Raji (cell line): ENCODE data around the gene RNF114.

Experiments used
- POLR2A ChIP-seq: IDR thresholded peaks from 2 replicates; pipeline ENCODE4 v1.6.1; 2011; ENCODE audit warnings: low read depth, low read length, control low read depth; ENCODE audit not compliant: insufficient read depth

Gene RNF114

DNA sequence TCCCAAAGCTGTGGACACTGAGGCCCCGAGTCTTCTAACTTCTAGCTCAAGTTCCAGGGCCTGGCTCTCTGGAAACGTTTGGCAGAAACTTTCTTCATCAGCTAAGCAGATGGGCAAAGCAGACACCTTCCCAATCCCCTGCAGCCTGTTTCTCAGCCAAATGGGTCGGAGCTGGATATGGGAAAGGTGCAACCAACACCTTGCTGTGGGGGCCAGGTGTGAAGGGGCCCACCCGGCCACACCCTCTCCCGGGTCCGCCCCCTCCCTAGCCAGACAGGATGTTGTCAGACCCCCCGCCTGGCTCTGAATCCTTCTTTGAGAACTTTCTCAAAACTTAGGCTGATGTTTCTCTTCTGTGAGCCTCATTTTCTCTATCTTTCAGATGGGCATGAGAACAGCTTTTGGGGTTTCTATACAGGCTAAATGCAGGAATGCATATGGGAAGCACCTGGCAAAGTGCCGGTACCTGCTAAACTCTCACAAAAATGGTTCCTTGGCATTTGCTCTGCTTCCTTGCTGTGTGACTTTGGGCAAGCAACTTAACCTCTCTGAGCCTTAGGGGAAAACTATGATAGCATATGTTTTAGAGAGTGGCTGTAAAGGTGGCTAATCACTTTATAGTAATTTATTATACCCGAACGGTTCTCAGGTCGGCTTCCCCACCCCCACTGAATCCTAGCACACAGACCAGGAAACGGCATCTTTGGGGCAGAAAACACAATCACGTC lies 48.4 kb downstream of the RNF114 start:
- no peak for TF ChIP-seq POLR2A

DNA sequence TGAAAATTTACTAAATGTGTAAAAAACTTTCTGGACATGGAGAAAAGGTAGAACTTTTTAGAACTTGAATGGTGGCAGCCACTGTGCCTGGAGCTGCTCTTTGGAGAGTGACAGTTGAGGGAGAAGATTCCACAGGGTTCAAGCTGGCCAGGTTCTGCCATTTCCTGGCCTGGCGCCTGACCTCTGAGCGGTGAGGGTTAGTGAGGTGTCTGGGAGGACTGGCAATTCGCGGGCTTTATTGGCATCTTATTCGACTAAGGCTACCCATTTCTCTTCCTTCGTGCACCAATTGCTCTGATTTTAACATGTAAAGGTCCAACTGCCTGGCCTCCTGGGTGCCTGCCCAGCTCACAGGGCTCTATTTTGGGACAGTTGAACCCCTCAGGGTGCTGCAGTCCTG lies 49.0 kb downstream of the RNF114 start:
- TF ChIP-seq POLR2A: no peak

- TF ChIP-seq POLR2A: no peak
These were observed 49.4 kb downstream of the RNF114 start for GRCh38 chr20:49985617-49986016.

DNA sequence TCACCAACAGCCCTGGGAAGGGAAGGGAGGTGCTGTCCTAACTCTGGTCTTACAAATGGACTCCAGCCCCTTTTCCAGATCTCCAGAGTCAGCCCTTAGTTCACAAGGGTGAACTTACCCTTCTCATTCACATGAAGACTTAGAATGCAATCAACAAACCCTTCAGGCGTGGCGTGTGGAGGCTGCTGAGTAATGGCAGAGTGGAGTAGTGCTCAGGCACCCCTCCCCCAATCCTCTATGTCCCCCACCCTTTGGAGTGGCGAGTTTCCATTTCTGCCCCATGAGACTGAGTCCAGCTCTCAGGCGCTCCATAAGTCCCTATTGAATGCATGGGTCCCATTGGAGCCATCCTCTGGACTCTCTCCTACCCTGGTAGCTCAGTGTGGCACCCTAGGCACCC lies 49.9 kb downstream of the RNF114 start:
- TF ChIP-seq POLR2A: no peak

- TF ChIP-seq POLR2A: no peak
These were observed 51.0 kb downstream of the RNF114 start for GRCh38 chr20:49987015-49987867.

- no peak for TF ChIP-seq POLR2A
These were observed 51.9 kb downstream of the RNF114 start for GRCh38 chr20:49987868-49988690.

DNA sequence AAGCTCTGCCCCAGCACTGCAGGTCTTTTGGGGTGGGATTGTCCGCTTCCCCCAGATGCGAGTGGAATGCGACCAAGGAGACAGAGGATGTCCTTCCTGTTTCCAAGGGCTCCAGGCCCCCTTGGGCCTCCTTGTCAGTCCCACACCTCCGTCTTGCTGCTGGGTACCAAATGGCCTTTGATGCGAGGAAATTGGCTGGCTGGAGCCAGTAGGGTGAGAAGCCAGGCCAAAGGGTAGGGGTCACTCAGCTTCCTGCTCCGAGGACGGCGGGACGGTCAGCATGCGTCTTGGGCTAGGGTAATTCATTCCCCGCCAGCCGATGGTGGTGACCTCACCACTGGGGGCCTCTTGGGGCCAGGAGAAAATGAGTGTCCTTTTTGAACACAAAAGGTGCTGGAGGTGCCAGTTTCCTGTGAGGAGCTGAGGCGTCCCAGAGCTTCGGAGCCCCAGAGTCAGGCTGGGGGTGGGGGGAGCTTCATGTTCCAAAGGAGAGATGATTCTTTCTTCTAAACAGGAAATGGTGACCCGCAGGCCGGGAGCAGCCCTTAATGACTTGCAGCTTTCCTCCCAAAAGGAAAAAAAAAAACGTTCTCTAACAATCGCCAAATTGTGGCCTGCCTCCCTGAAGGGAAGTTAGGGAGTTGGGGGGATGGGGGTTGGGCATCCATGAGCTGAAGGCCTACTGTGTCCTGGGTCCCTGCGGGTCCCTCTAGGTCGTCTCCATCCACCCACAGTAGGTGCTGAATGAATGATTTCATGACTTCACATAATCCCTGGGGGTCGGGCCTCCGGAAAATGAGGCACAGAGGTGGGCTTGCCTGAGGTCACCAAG lies 53.3 kb downstream of the RNF114 start:
- no peak for TF ChIP-seq POLR2A

GRCh38 chr20:49990271-49990720 lies 54.1 kb downstream of the RNF114 start:
- TF ChIP-seq POLR2A: no peak

- TF ChIP-seq POLR2A: no peak
These were observed 57.1 kb downstream of the RNF114 start for GRCh38 chr20:49993301-49993751.

- no peak for TF ChIP-seq POLR2A
These were observed 59.4 kb downstream of the RNF114 start for GRCh38 chr20:49995586-49995985.

DNA sequence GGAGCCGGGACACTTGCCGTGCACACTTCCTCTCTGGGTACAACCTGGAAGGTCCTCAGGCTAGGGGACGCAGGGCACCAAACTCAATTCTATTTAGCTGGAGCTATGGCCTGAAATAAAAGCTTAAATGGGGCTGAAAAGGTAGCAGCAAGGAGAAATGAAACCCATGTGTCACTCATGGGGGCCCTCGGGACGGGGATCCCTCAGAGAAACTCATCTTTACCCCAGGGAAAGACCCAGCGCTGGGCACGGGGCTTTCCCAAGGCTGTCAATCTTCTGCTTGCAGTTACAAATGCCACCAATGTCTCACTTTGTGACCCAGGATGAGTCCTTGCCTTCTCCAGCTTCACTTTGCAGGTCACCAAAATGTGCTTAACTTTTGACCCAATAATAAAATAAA lies 63.1 kb downstream of the RNF114 start:
- no peak for TF ChIP-seq POLR2A

DNA sequence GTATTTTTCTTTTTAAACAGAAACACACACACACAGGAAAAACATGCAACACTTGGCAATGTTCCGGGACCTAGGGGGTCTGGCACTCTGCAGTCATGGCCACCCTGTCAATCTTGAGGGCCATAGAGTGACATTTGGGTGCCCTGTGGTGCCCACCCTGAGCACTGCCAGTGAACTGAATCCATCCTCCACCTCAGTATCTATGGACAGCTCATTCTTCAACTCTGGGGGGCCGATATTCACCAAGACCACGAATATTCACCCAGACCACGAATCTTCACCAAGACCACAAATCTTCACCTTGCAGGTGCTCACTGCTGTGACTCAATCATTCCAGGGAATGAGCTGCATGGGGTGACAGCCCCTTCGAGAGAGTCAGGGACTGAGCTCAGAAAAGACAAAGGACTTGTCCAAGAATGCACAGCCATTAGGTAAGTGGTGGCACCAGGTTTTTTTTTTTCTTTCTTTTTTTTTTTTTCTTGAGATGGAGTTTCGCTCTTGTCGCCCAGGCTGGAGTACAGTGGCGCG lies 65.7 kb downstream of the RNF114 start:
- TF ChIP-seq POLR2A: no peak

DNA sequence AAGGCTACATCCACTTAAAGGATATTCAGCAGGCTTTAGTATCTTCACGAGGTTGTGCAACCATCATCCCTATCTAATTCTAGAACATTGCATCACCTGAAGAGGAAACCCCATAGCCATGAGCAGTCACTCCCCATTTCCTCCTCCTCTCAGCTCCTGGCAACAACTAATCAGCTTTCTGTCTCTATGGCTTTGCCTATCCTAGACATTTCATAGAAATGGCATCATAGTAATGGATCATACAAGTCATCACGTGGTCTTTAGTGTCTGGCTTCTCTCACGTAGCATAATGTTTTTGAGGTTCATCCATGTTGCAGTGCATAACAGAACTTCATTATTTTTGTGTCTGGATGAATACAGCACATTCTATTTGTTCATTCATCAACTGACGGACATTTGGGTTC lies 67.1 kb downstream of the RNF114 start:
- TF ChIP-seq POLR2A: no peak
